Umbilical cord (tissue), 2 donors: Measurements from ENCODE around the gene HSPB9. TPM values are rescaled to one million over a fixed set of nuclear protein-coding genes. Genes with fewer than 3 reads are reported as not detected.
"Not testable (repeated sequence)": the region's sequence is repeated elsewhere in the genome, so short reads cannot be mapped to it uniquely, and the experiment has no call there.

Experiments
- DNase-seq: peaks from one replicate; pipeline ENCODE4 v3.0.0-alpha.2; 2015; ENCODE audit warnings: low spot score
- total RNA-seq: library from RNA; depleted of rRNA; stranded (reverse); fragments of >200 nt; gene quantifications from one replicate; pipeline ENCODE4 v1.2.3, GENCODE V29; 2014; ENCODE audit warnings: low replicate concordance; ENCODE audit not compliant: insufficient read depth

HSPB9 gene
- total RNA-seq, 1 donor from 2014 or later = not detected

DNA sequence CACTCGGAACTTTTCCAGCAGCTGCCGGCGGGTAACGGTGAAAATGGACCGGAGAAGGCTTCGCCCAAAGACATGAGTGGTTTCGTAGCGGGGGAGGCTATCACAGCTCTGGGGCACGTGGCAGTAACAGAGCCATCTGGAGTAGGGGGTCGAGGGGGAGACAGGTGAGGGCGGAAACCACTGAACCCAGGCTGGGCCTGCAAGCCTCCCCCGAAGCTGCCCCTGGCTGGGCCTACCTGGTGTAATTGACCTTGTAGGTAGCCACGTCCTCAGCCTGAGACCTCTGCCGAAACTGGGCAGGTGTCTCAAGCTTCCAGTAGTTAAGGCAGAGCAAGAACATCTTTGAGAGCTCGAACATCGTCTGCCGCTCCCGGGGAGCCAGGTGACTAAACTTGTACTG, 3.3 kb upstream of the HSPB9 start:
- DNase-seq = no peak

DNA sequence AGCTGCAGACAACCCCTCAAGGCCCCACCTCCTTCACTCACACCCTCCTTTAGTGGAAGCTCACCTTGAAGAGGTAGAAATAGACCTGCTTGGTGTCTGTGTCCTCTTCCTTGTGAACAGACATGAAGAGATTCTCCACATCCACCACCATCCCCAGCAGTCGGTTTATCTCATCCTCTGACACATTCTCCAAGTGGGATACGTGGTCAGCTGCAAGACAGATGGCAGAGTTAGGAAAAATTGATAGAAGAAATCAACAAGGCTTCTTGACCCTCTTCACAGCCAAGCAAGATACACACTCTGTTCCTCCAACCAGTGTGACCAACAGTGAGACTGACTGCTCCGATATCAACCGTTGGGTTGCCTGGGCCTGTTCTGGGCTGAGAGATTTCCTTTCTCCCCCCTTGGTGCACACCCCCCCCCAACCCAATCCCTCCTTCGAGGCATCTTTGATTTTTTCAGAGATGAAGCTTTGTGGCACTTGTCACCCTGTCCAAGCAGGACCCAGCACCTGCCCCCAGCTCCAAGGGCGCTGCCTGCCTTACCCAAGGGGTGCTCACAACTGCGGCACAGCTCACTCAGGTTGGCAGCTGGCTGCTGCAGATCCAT, 2.3 kb upstream of the HSPB9 start:
- no peak for DNase-seq

DNA sequence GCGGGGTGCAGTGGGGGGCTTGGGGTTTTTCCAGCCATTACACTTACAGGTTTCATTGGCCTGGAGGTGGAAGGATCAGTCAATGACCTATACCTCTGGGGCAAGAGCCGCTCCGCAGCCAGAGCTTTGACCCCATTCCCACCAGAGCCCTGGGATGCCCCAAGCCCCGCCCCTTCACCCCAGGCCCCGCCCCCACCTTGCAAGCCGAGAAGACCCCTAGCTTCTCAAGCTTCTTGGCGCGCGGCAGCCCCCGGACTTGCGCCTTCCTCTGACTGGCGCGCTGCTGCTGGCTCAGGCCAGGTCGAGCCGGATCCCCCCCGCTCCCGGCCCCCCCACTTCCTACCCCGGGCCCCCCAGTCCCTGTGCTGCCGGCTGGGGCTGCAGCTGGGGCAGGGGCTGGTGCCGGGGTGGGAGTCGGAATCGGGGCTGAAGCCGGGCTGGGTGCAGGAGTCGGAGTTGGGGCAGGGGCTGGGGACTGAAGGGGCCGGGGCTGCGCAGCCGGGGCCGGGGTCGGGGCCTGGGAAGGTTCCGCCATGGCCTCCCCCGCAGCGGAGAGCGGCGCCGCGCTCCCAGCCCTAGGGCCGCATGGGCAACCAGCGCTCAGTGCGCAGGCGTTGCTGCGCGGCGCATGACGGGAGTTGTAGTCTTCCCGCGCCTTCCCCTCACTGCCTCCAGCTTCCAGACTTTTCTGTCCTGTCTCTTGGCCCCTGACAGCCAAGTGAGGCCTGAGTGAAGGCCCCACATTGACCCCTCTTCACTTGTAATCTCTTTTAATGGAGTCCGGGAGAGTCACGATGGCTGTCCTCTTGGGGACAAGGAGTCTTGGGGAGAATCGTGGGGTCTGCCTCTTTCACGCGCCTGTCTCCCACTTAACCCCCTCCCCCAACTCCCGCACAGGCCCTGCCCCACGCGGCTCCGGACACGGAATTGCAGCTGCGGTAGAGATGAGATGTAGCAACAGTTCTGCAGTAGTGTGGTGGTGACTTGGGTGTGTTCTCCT, 1.5 kb upstream of the HSPB9 start, which contains the start of gene KAT2A:
TSS of gene KAT2A (minus strand) at position 598 of the 1,000 bp plus-strand sequence. CDS start at position 535, 63 bp downstream.
- DNase-seq = peak; percentile 91

DNA sequence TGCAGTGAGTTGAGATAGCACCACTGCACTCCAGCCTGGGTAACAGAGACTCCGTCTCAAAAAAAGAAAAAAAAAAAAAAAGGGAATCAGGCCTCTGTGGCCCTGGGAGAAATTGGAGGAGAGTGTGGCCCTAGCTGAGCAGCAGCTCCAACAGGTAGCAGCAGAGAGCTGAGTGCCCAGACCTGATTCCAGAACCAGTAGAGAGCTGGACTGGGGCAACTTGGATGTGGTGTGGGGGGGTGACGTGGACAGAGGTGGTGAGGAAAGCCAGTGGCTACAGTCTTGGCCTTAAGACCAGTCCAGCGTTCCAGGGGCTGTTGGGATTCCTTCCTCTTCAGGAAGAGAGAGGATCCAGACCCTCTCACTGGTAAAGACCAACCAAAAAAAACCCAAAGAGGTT, 1.7 kb downstream of the HSPB9 start:
- DNase-seq = no peak

DNA sequence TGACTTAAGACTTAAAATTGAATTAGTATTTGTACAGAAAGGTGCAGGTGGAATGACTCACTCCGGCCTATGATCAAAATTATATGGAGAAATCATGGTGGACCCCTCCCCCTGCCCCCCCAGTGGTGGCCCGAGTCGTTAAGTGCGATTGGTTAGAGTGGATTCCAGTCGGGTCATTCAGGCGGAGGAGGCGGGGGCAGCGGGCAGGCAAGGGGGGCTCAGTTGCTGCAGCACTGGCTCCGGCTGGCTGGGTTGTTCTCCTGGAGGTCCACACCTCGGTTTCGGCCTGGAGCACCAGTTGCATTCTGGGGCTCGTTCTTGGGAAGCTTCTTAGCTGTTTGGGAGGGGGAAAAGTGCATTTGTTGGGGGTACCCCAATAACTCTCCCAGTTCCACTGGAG, 3.0 kb downstream of the HSPB9 start:
- DNase-seq = no peak

DNA sequence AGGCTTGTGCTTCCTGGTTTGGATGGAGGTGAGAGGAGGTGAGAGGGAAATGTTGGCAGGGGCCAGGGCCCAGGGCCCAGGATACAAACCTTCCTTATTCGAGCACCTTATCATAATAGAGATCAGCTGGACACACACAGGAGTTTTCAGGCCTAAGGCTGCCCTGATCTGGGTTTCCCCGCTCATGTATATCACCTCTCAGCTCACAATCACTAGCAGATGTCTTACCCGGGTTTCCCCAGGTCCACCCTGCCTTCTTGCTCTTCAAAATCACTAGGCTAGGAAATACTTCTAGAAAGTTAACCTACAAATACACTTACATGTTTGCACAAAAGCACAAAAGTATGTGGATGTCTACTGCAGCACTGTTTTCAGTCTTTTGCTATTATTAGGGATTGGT, 4.2 kb downstream of the HSPB9 start:
- DNase-seq = no peak

DNA sequence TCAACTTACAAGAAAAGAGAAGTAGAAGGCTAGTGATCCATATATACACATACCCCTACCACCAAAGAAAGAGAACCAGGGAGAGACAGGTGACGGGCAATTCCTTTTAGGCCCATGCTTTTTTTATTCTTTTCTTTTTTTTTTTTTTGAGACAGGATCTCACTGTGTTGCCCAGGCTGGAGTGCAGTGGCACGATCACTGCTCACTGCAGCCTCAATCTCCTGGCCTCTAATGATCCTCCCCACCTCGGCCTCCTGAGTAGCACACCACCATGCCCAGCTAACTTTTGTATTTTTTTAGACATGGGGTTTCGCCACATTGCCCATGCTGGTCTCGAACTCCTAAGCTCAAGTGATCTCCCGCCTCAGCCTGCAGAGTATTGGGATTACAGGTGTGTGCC, 4.8 kb downstream of the HSPB9 start:
- DNase-seq = no peak

DNA sequence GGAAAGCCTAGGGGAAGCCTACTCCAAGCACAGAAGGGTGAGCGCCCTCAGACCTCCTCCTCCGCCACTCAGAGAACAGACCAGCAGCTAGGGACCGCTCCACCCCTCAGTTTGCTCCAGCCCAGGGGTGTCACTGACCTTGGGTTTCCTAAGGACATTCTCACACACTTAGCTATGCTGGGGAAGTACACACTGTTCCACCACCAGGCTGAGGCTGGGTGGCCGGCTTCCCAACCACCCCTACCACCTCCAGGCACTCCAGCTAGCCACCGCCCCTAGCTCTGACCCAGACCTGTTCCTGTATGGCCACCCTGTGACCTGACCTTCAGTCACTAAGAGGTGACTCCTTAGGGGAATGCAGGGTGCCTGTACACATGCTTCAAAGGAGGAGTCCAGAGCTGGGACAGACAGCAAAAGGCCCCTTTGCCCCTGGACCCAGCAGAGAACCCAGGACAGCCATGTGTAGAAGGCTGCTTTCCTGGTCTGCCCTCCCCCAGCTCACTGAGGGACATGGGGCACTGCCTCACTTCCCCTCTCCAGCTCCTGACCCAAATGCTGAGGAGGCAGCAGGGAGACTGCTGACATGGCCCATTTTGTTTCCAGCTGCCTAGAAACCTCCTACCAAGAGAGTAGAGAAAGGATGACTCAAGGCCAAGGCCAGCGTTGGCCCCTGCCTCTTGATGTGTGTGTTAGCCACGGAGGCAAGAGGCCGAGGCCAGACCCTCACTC, 6.7 kb downstream of the HSPB9 start:
- no peak for DNase-seq

DNA sequence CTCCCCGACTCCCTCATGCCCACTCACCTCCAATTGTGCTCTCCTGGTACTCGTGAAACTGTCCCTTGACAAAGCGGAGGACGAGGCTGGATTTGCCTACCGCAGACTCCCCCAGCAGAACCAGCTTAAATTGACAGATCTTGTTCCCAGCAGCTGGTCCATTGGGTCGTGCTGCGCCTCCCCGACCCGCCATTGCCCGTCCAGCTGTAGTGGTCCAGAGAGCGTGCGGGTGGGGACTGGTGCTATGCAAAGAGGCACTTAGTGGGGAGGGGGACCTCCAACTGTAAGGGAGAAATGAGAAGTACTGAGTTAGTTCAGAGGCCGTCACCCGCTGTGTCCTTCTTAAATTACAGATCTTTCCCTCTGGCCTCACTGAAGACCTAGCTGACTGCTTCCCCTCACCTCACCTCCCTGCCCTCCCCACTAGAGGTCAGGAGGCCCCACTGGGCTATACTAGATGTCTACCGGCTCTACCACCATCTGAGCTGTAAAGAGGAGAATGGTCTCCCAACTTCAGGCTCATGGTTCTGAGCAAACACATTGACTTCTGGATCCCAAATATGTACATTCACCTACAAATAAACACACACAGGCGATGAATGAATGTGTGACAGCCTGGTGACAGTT, 7.8 kb downstream of the HSPB9 start:
- DNase-seq = no peak

DNA sequence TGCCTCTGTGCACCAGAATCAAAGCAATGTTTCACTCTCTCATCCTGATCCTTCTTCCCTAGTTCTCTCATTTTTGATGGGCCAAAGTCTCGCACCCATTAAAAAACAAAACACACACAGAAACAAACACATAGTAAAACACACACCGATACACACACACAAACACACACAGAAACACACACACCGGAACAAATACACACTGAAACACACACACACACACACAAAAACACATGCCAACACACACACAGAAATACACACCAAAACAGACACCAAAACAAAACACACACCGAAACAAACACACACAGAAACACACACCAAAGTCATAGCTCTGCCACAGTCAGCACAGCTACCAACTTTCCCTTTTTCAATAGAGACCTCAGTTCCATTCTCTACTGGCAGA, 8.6 kb downstream of the HSPB9 start:
- no peak for DNase-seq

DNA sequence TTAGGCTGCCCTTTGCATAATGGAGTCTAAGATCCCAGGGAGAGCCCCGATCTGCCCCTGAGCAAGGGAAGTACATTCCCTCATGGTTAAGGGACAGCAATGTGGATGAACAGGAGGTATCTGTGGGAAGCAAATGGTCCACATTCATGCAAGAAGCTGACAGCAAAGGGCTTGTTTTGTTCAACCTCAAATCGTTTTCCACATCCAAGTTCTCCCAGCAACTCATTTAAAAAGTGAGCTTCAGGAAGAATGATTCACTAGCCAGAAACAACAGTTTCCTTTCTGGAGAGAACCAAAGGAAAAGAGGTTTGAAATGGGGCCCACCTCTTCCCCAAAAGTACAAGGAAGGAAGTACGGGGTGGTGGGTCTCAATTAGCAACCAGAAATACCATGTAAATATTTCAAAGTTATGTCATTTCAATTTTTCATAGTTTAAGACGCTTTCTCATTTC, 9.4 kb downstream of the HSPB9 start:
- DNase-seq = no peak

DNA sequence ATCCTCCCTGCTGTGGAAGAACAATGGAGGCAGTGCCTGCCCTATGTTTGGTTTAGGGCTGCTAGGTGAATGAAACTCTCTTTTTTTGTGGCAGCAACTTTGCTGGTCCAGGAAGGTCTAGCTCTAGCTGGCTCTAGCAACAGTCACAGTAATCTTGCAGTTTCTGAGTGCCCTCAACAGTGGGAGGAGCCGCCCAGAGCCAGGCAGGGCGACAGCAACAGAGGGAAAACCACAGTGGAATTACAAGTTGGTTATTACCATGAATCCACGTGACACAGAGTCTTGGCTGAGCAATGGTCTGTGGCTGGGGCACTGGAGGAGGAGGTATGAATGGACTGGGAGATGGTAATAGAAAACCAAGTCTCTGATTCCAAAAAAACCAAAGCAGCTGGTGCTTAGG, 10.3 kb downstream of the HSPB9 start:
- no peak for DNase-seq

DNA sequence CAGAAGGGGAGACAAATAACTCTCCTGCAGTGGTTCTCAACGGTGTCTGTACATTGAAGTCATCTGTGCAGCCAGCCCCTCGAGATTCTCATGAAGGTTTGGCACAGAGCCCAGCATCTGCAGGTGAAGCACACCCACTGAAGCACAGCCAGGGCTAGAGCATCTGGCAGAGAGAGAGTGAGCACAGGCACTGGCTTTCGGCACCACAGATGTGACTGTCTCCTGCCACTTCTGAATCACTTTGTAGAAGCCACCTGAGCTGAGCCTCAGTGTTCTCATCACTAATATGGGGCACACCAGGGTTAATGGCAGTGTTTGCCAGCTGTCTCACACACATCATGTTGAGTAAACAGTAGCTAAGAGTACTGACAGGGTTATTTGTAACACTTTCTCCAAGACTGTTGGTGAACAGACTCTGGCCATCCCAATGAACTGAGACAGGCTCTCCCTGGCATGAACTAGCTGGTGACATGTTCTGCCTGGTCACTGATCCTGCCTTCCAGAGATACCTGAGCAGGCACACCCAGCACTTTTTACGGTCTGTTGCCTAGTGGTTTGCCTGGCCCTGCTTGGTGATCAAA, 10.9 kb downstream of the HSPB9 start:
- DNase-seq = no peak

DNA sequence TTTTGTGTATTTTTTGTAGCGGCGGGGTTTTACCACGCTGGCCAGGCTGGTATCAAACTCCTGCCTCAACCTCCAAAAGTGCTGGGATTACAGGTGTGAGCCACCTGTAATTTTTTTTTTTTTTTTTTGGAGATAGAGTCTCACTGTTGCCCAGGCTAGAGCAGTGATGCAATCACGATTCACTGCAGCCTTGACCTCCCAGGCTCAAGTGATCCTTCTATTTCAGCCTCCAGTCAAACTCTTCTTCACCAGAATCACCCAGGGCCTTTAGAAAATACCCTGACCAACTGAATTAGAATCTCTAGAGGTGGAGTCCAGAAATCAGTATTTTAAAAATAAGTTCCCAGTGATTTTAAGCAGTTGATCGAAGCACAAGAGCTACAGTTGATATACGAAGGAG, 12.5 kb downstream of the HSPB9 start:
- DNase-seq = no peak

DNA sequence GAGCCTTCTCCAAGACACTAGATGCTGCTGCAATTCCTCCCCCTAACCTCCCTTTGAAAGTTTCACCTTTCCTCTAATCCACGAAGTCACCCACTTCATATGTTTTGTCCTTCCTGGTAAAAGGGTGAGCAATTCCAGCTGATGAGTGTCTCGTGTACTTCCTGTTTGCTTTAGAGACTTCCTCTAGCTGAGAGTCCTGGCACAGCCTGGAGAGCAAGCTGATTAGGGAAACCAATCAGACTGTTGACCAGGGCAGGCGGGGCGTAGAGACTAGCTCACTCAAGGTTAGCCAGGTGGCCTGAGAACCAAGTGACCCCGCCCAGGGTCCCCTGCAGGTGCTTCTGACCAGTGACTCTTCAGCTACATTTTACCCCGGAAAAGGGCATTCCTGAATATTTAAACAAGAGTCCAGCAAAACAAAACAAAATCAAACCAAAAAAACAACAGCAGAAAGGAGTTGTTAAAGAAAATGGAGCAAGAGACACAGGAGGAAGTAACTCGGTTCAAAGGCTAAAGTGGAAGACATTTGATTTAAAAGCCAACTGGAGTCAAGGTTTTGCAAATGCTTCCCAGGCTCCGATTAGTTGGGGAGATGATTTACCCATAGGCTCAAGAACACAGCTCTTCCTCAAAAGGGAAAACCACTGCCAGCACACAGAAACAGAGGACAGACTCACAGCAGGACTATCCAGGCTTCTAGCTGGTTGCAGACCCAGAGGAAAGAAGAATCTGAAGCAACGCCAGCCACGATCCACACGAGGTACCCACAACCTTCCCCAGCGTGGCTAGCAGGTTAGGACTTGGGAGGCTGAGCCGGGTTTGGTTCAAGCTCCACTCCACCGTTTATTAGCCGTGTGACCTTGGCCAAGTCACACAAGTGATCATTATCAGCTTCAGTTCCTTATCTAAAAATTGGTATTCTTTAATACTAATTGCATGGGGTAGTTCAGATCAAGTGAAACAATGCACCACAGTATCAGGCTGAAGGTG, 13.4 kb downstream of the HSPB9 start:
- no peak for DNase-seq

DNA sequence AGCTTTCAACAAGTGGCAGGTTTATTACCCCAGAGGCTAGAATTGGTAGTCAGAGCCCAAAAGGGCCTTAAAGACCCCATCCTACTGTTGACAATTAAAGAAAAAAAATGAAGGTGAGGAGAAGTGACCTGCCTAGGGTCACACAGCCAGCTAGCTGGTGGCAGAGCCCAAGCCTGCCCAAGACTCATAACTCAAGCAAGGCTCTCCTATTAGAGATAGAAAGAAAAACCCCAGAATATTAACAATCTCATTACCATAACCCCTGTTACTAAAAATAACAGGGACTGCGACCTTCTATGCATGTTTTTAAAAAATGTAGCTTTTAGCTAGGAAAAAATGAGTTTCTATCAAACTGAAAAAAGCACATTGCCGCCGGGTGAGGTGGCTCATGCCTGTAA, 14.0 kb downstream of the HSPB9 start:
- no peak for DNase-seq

DNA sequence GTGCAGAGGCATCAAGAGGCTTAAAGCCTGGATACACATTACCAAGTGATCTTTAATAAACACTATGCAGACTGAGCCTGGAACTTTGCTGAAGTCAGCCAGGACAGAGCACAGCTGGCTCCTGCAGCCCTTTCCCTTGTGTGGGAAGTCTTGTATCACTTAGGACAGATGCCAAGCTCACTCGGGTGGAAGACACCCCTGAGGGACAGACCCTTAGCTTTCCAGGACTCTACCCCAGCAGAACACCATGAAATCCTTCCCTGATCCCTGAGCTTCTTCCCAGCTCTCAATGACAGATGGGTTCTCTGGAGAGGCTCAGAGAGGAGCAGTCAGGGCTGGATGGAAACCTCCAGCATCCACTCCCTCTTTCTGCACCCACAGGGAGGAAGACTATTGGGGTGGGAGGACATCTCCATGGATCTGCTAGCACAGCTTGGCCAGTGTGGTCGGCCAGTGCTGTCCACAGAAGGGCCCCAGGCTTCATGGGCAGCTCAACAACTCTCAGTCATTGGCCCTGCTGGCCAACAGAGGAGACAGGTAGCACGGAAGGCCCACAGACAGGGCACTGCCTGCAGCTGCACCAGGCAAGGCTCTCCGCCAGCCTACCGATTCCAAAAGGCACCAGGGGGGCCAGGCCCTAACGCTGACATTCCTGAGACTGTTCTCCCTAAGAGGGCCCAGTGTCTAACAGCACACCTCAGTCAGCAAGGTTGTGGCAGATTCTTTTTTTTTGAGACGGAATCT, 16.3 kb downstream of the HSPB9 start:
- DNase-seq = peak; percentile 75

DNA sequence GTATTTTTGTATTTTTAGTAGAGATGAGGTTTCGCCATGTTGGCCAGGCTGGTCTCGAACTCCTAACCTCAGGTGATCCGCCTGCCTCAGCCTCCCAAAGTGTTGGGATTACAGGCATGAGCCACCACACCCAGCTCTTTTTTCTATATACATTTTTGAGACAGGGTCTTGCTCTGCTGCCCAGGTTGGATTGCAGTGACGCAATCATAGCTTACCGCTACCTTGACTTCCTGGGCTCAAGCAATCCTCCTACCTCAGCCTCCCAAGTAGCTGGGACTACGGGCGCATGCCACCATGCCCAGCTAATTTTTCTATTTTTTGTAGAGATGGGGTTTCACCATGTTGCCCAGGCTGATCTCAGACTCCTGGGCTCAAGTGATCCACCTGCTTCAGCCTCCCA, 18.1 kb downstream of the HSPB9 start:
- DNase-seq = not testable (repeated sequence)

DNA sequence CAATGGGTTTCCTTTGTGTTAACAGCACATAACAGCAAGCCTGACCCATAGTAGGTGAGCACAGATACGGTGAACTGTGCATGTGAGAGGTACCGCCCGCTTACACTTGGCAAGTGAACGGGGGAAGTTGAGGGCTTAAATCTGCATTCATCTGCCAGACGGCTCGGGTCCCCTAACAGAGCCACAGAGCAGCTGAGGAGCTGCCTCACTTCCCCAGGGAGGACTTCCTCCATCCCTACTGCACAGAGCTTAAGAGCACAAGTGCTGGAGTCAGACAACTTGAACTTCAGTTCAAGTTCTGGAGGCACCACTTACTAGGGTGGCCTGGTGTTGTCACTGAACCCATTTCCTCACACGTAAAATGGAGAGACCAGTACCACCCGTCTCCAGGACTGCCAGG, 18.8 kb downstream of the HSPB9 start:
- no peak for DNase-seq
